ENCODE data around the gene ALG9. TPM values are rescaled to one million over a fixed set of nuclear protein-coding genes. Genes with fewer than 3 reads are reported as not detected.

The ALG9 gene
- total and polyA plus RNA-seq, 2 donors (not counting 3 experiments of a cell fraction or from before 2014, with no cell fraction given), result 29.1 to 29.4 TPM

DNA sequence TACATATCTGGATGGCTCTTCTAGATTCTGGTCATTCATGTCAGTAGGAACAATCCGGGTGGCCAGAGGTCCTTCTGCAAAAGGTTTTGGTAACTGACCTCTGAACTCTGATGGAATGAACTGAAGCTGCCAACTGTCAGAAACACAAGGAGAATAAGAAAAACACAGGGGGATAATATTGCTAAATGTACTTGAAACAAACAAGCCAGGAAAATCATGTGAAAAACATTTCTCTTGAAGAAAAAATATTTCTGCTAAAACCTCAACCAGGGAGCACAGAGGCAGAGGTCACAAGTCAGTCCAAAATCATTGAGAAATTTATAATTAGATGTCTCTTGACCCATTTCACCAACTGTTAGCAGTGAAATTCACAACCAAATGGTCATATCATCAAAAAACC, 35.2 kb downstream of the ALG9 start:
- intact Hi-C loops (cut with micrococcal nuclease), result no loop called here
- FAIRE-seq (no peak), DNase-seq (ENCODE audit: low read depth, low spot score) (no peak)
- no peaks in the 10 kb centered on the region for H3K79me2 ChIP-seq (ENCODE audit: control insufficient read depth, insufficient read depth, low read length)
- H3K9me3 ChIP-seq (replicated peaks; ENCODE audit: control insufficient read depth, insufficient read depth, low read length), result no peaks in the 10 kb centered on the region
- dilution Hi-C loops (cut with MboI; ENCODE audit: extremely low pct_ligation_motif_present, low sequenced_read_pairs), result no loop called here
- ChIA-PET POLR2A (no interaction called here), CTCF (interaction anchor here (1.0 to 1.6 kb wide), 2 partner anchors 59 to 270 kb away, joined by 3 to 7 read pairs; no protein-coding TSS in a partner anchor)
- no peaks in the 10 kb centered on the region for H3K9me1 ChIP-seq (replicated peaks; ENCODE audit: control insufficient read depth, extremely low read depth, insufficient read depth, low read length)
- no peak overlapping the region for H2AFZ ChIP-seq (ENCODE audit: low read depth, low read length)
- H3K4me2 ChIP-seq (ENCODE audit: insufficient read depth, low read length), result no peak overlapping the region
- TF ChIP-seq EZH2 (IDR thresholded peaks at IDR 0.05; ENCODE audit: borderline replicate concordance, low read depth, low read length, severe bottlenecking), result no peak
- TF ChIP-seq POLR2AphosphoS5 (IDR thresholded peaks at IDR 0.05; ENCODE audit: insufficient read depth, low read depth, low read length), result no peak
- TF ChIP-seq JUN (IDR thresholded peaks at IDR 0.05; ENCODE audit: borderline replicate concordance, insufficient read depth, insufficient read length, low read depth), result no peak
- no peak overlapping the region for H3K27ac ChIP-seq (ENCODE audit: insufficient read depth, low read depth, low read length)
- peaks cover 4 to 6% of the 10 kb centered on the region in 2 experiments for H3K36me3 ChIP-seq (ENCODE audit: control insufficient read depth in 2 of 2, extremely low read depth in 1 of 2, insufficient read depth in 2 of 2, low read length in 2 of 2)
- no peak overlapping the region for H3K4me3 ChIP-seq (replicated peaks in 1 of 3; ENCODE audit: insufficient read depth in 1 of 3, low read depth in 1 of 3, low read length in 3 of 3)
- H3K4me1 ChIP-seq (ENCODE audit: control insufficient read depth, extremely low read depth, insufficient read depth, low read length), result no peaks in the 10 kb centered on the region
- H3K27me3 ChIP-seq (ENCODE audit: control insufficient read depth in 2 of 2, insufficient read depth in 2 of 2, low read length in 2 of 2), result no peaks in the 10 kb centered on the region
- no TSS peak for BruUV-seq (replicated peaks)
- no peak overlapping the region for H3K9ac ChIP-seq (replicated peaks; ENCODE audit: extremely low read depth, insufficient read depth, low read length)
- no peaks in the 10 kb centered on the region for H4K20me1 ChIP-seq (replicated peaks; ENCODE audit: control insufficient read depth, extremely low read depth, insufficient read depth, low read length)

GRCh38 chr11:111835665-111836064, 35.7 kb downstream of the ALG9 start:
- CTCF ChIA-PET, result interaction anchor here (1.2 to 1.9 kb wide), 3 partner anchors 35 to 249 kb away, joined by 3 to 8 read pairs (median 7); no protein-coding TSS in a partner anchor
- Histone ChIP-seq H3K4me3 (replicated peaks in 1 of 3; ENCODE audit: insufficient read depth in 1 of 3, low read depth in 1 of 3, low read length in 3 of 3) (no peak overlapping the region), H3K9ac (replicated peaks; ENCODE audit: extremely low read depth, insufficient read depth, low read length) (no peak overlapping the region), H3K4me1 (ENCODE audit: control insufficient read depth, extremely low read depth, insufficient read depth, low read length) (no peaks in the 10 kb centered on the region), H3K4me2 (ENCODE audit: insufficient read depth, low read length) (no peak overlapping the region), H3K27ac (ENCODE audit: insufficient read depth, low read depth, low read length) (no peak overlapping the region), H3K36me3 (ENCODE audit: control insufficient read depth in 2 of 2, extremely low read depth in 1 of 2, insufficient read depth in 2 of 2, low read length in 2 of 2) (peaks cover 4 to 6% of the 10 kb centered on the region in 2 experiments), H3K27me3 (ENCODE audit: control insufficient read depth in 2 of 2, insufficient read depth in 2 of 2, low read length in 2 of 2) (no peaks in the 10 kb centered on the region), H2AFZ (ENCODE audit: low read depth, low read length) (no peak overlapping the region), H3K79me2 (ENCODE audit: control insufficient read depth, insufficient read depth, low read length) (no peaks in the 10 kb centered on the region), H3K9me3 (replicated peaks; ENCODE audit: control insufficient read depth, insufficient read depth, low read length) (no peaks in the 10 kb centered on the region), H3K9me1 (replicated peaks; ENCODE audit: control insufficient read depth, extremely low read depth, insufficient read depth, low read length) (no peaks in the 10 kb centered on the region), H4K20me1 (replicated peaks; ENCODE audit: control insufficient read depth, extremely low read depth, insufficient read depth, low read length) (no peaks in the 10 kb centered on the region)
- BruUV-seq (replicated peaks), result no TSS peak
- FAIRE-seq, result no peak
- intact Hi-C loops (cut with micrococcal nuclease) (no loop called here), dilution Hi-C loops (cut with MboI; ENCODE audit: extremely low pct_ligation_motif_present, low sequenced_read_pairs) (no loop called here)
- DNase-seq (ENCODE audit: low read depth, low spot score), result no peak
- POLR2A ChIA-PET, result no interaction called here
- TF ChIP-seq FOS (IDR thresholded peaks at IDR 0.05; ENCODE audit: borderline replicate concordance, insufficient read depth, low read length), result no peak
- no peak for TF ChIP-seq MYC (IDR thresholded peaks at IDR 0.05; ENCODE audit: low read depth, low read length)
- no peak for TF ChIP-seq MAX (IDR thresholded peaks at IDR 0.05; ENCODE audit: insufficient read depth, insufficient read length)

Data from endothelial cell of umbilical vein (primary cell).